AG10803 (cell line): ENCODE measurements around the gene ARHGAP26.
A peak's percentile ranks its signal among the peaks of the same experiment; 100 is the strongest.

Source experiments
- DNase-seq: peaks from one replicate; pipeline ENCODE4 v3.0.0; 2010; ENCODE audit warnings: low read depth
- H3K4me3 ChIP-seq: 2 replicates; pipeline ENCODE4 v1.5.1; 2011; ENCODE audit warnings: mild to moderate bottlenecking, low read length, control low read depth
- TF ChIP-seq, protein P1 (sequence below): conservative IDR thresholded peaks from 2 replicates; pipeline ENCODE4 v1.5.1; 2011; ENCODE audit warnings: mild to moderate bottlenecking, low read length, control low read depth, inconsistent platforms

ARHGAP26 gene

DNA sequence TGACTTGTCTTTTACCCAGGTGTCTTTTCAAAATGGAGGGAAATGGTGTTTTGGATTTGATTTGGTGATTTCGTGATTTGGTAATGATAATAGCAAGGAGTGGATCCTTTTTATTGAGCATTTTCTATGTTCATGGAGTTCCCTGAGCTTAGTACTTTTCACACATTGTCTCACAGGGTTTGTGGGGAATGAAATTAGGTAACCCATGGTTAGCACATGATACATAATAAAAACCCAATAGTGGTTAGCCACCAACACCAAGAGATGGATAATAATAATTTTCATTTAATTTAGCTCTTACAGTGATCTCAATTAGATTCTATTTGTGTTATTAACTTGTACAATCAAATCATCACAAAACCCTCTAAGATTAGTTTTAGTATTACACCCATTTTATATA is 65.4 kb downstream of the ARHGAP26 start:
- no peak overlapping the region for H3K4me3 ChIP-seq
- DNase-seq = no peak
- TF ChIP-seq, protein P1, sequence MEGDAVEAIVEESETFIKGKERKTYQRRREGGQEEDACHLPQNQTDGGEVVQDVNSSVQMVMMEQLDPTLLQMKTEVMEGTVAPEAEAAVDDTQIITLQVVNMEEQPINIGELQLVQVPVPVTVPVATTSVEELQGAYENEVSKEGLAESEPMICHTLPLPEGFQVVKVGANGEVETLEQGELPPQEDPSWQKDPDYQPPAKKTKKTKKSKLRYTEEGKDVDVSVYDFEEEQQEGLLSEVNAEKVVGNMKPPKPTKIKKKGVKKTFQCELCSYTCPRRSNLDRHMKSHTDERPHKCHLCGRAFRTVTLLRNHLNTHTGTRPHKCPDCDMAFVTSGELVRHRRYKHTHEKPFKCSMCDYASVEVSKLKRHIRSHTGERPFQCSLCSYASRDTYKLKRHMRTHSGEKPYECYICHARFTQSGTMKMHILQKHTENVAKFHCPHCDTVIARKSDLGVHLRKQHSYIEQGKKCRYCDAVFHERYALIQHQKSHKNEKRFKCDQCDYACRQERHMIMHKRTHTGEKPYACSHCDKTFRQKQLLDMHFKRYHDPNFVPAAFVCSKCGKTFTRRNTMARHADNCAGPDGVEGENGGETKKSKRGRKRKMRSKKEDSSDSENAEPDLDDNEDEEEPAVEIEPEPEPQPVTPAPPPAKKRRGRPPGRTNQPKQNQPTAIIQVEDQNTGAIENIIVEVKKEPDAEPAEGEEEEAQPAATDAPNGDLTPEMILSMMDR = no peak

DNA sequence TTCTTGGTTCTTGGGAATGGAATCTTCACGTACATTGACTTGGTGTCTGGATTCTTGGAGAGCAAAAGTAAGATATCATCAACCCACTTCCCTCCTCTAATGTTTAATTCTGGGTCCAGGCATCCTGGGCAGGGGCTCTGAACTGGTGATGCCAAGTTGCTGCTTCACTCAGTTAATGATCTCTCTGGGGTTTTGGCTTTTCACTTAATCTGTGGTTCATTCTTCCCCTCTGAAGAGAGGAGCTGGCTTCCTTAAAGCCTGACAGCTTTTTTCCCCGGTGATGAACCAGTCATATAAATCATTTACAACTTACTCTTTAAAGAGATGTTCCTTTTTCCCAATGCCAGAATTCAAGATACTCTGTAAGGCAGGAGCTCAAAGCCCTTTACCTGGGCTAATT is 65.9 kb downstream of the ARHGAP26 start:
- TF ChIP-seq, protein P1 = no peak
- no peak for DNase-seq
- no peak overlapping the region for H3K4me3 ChIP-seq

DNA sequence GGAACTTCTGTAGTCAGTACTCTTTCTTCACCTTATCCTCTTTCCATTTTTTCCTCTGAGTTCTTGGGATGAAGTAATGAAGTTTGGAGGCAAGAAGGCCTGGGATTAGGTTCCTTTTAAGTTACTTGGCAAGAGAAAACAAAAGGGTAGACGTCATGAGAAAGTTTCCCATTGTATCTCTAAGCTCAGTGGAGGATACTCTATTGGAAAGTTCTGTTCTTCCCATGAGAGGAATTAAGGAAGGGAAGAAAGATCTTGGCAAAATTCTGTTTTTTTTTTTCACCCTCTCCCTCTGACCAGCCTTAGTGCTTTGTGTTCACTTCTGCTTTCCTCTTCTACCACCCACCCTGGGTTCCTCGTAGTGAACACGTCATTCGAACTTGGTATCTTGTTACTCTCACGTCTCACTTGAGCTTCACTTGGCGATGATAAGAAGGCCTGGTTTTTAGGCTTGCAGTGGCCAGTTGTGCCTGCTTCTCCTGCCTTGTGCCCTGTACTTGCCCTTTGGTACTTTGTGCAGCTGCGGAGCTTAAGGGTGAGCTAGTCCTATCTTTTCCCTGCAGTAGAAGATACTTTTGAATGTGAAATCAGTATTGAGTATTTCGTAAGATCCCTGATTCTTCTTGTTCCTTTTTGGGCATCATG is 67.0 kb downstream of the ARHGAP26 start:
- DNase-seq = no peak
- H3K4me3 ChIP-seq = no peak overlapping the region
- TF ChIP-seq, protein P1 = no peak

DNA sequence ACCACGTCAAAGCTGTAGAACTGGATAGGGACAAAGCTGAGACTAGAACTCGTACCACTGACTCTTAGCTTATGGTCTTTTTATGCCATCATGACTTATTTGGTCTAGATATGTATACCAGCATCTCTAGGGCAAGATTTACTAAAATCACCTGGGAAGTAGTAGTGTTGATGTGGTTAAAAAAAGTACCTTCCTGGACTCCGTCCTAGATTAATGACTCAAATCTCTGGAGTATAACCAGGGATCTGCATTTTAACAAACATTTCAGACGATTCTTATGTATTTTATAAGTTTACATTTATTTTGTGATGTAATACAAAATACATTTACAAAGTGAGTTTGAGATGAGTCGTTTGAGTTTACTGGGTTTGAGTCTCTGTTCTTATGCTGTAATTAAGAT is 68.7 kb downstream of the ARHGAP26 start:
- H3K4me3 ChIP-seq = no peak overlapping the region
- DNase-seq = no peak
- TF ChIP-seq, protein P1 = no peak

DNA sequence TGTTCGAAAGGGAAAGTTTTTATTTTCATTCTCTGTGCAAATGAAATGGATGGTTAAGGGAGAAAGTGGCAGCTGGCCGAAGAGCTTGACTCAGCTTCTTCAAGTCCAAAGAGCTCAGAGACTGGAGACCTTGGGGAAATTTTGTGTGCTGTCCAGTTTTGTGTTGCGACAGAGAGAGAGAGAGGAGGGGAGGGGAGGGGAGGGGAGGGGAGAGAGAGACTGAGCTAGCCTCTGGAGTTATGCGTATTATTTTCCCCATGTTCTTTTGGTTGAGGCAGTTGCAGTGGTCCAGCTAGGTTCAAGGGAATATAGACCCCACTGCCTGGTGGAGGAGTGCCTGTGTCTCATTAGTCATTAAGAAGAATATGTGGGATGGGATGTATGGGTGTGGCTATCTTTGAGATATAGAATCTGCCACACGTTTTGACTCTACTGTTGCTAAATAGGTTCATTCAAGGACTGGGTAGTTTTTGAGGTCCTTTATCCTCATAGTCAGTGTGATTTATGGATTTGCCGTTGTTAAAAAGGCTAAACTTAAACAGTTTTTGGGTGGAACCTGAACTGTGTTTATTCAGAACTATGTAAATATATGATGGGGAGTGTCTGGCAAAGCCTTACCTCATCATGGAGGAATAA is 69.7 kb downstream of the ARHGAP26 start:
- H3K4me3 ChIP-seq = peak overlapping the region; percentile 20
- TF ChIP-seq, protein P1 = no peak
- peak; percentile 90 for DNase-seq

DNA sequence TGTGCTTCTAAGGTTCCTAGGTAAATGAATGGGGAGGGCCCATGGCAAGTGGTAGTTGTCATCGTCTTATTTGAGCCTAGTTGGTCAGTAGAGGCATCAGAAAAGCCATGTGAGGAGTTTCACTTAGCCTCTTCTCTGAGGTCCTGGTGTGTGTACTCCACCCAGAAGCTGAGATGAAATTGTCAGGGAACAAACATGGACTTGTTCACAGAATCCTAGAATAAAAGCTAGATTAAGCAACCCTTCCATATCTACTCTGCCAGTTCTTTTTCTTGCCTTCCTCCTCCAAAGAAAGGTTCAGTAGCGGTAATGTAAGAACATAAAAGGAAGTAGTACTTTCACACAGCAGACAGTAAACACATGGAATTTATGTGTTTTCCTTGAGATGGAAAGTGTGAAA is 70.4 kb downstream of the ARHGAP26 start:
- H3K4me3 ChIP-seq = no peak overlapping the region
- TF ChIP-seq, protein P1 = no peak
- DNase-seq = no peak

DNA sequence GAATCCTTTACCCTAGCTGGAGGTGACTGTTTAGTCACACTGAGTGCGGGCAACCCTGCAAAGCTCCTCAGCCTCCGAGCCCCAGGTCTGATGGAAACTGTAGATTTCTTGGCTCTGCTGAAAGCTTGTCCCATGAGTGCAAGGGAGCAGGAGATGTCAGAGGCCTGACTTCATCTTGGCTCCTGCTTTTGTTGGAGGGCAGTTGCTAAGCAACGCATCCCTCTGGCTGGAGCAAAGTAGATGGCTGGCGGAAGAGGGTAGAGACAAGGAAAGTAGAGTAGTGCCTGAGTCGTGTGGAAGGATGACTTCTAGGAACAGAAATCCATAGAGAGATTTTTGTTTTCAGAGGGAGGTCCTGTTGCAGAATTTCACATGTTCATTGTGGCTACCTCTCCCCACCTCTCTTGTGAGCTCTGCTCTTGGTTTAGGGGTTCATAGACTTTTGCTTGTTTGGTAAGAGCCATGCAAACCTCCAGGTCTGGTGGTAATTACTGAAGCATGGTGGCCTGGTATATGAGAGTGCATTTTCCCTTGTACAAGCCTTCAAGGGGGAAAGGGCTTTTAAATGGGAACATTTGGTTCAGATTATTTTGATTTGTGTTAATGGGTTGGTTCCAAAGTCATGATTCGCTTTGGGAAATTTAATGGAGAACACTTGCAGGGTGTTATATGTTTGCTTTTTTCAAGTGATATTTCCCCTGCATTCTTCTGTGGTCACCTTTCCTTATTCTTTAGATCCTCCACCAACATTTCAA is 71.5 kb downstream of the ARHGAP26 start:
- peak; percentile 91 for DNase-seq
- H3K4me3 ChIP-seq = no peak overlapping the region

More for the DNA sequence above, 71.5 kb downstream of the ARHGAP26 start:
- TF ChIP-seq, protein P1 = no peak
